ENCODE results near the gene SAMD11.
"Not testable (repeated sequence)": the region's sequence is repeated elsewhere in the genome, so short reads cannot be mapped to it uniquely, and the experiment has no call there.

- not testable (repeated sequence) for TF ChIP-seq MXI1 (IDR thresholded peaks at IDR 0.05; ENCODE audit: borderline replicate concordance, low read depth, low read length); ZBTB7A (CRISPR knock-in tag; IDR thresholded peaks at IDR 0.05); CREM (IDR thresholded peaks at IDR 0.05); CREM (CRISPR knock-in tag; IDR thresholded peaks at IDR 0.05); BRCA1 (CRISPR knock-in tag; IDR thresholded peaks at IDR 0.05); ATF3 (CRISPR knock-in tag; IDR thresholded peaks at IDR 0.05); PCBP1 (IDR thresholded peaks at IDR 0.05; ENCODE audit: borderline replicate concordance, low read depth, low read length); HDAC2 (CRISPR knock-in tag; IDR thresholded peaks at IDR 0.05); USF2 (IDR thresholded peaks at IDR 0.05; ENCODE audit: low read depth, low read length); USF2 (CRISPR knock-in tag; IDR thresholded peaks at IDR 0.05; ENCODE audit: borderline replicate concordance)
Measured at GRCh38 chr1:897951-898350, 25.8 kb upstream of the SAMD11 start.

All from HepG2 (cell line).